Progenitor cell of endocrine pancreas (in vitro differentiated cells): ENCODE results near the gene SLC25A46. TPM values are rescaled to one million over a fixed set of nuclear protein-coding genes. Genes with fewer than 3 reads are reported as not detected.
A peak's percentile ranks its signal among the peaks of the same experiment; 100 is the strongest.
"Not testable (repeated sequence)": the region's sequence is repeated elsewhere in the genome, so short reads cannot be mapped to it uniquely, and the experiment has no call there.

Experiments used
- DNase-seq: peaks from one replicate; pipeline ENCODE4 v3.0.0; 2021; ENCODE audit warnings: low spot score; ENCODE audit not compliant: unreplicated experiment
- H3K27ac Mint-ChIP-seq: 2 replicates; pipeline ENCODE4 v1.8.0; 2021; ENCODE audit warnings: mild to moderate bottlenecking, moderate library complexity, mixed read lengths
- H3K27me3 Mint-ChIP-seq: 2 replicates; pipeline ENCODE4 v1.8.0; 2021; ENCODE audit warnings: mixed read lengths
- H3K36me3 Mint-ChIP-seq: 2 replicates; pipeline ENCODE4 v1.8.0; 2022; ENCODE audit warnings: mixed read lengths; ENCODE audit not compliant: insufficient read depth
- H3K4me1 Mint-ChIP-seq: 2 replicates; pipeline ENCODE4 v1.8.0; 2021; ENCODE audit warnings: low read depth, mixed read lengths
- H3K4me3 Mint-ChIP-seq: 2 replicates; pipeline ENCODE4 v1.8.0; 2021; ENCODE audit warnings: low read depth, mild to moderate bottlenecking, moderate library complexity, mixed read lengths
- H3K9me3 Mint-ChIP-seq: 2 replicates; pipeline ENCODE4 v1.8.0; 2021; ENCODE audit warnings: low read depth, mixed read lengths
- long read RNA-seq: library from polyadenylated mRNA; unstranded; transcript quantifications from one replicate; pipeline ENCODE4 v2.0.0, GENCODE V29; 2020
- total RNA-seq: library from RNA; stranded (reverse); gene quantifications from 2 replicates; pipeline ENCODE4 v1.2.1, GENCODE V29; 2021
- TF ChIP-seq, protein P1 (sequence below): fragments of 200-600 bp; sonication (generic); IDR thresholded peaks from one replicate; pipeline ENCODE4 v1.5.0; 2021; ENCODE audit warnings: antibody characterized with exemption, mild to moderate bottlenecking; ENCODE audit not compliant: unreplicated experiment

SLC25A46 gene
- total RNA-seq, result 42.0 and 42.1 TPM in 2 replicates
- long read RNA-seq, transcript SLC25A46-201 (8 exons, 2,385 nt), result major isoform, 73 of 84 reads
- long read RNA-seq, partial matches to known transcripts, result 1 of 84 reads
- long read RNA-seq, other reads (novel, unspliced or antisense), result 10 of 84 reads

DNA sequence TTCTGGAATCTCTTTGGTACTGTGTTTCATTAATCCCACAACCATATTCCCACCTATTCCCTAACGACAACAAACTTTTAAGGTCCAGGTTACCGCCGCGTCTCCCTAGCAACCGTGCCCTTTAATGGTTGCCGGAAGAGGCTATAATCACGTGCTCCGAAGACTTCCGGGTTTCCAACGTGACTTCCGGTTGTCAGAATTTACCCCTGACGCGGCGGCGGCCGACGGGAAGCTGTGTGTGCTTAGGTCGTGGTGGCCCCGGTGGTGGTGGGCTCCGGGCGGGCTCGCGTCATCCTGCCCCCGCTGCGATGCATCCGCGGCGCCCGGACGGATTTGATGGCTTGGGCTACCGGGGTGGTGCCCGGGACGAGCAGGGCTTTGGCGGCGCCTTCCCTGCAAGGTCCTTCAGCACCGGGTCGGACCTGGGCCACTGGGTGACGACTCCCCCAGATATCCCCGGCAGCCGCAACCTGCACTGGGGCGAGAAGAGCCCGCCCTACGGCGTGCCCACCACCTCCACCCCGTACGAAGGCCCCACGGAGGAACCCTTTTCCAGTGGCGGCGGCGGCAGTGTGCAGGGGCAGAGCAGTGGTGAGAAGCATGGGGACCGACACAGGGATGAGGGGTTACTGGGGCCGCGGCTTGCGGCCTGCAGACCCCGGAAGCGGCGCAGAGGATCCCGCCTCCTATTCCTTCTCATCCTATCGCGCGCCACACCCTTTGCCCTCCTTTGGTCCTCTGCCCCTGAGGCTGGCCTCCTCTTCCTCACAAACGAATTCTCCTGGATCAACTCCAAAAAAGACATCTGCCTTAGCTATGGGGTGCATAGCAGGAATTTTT lies at the start of gene SLC25A46:
SLC25A46 (plus strand) TSS at position 196 of the 840 bp plus-strand sequence; CDS start at position 309, 113 bp downstream.
- Mint-ChIP-seq H3K9me3 (no peaks in the 10 kb centered on the region), H3K36me3 (no peaks in the 10 kb centered on the region), H3K27me3 (peaks cover 8% of the 10 kb centered on the region), H3K4me3 (peak within 1 kb of the TSS; percentile 95), H3K4me1 (peaks cover 10% of the 10 kb centered on the region), H3K27ac (peak within 1 kb of the TSS; percentile 92)
- TF ChIP-seq, protein P1, sequence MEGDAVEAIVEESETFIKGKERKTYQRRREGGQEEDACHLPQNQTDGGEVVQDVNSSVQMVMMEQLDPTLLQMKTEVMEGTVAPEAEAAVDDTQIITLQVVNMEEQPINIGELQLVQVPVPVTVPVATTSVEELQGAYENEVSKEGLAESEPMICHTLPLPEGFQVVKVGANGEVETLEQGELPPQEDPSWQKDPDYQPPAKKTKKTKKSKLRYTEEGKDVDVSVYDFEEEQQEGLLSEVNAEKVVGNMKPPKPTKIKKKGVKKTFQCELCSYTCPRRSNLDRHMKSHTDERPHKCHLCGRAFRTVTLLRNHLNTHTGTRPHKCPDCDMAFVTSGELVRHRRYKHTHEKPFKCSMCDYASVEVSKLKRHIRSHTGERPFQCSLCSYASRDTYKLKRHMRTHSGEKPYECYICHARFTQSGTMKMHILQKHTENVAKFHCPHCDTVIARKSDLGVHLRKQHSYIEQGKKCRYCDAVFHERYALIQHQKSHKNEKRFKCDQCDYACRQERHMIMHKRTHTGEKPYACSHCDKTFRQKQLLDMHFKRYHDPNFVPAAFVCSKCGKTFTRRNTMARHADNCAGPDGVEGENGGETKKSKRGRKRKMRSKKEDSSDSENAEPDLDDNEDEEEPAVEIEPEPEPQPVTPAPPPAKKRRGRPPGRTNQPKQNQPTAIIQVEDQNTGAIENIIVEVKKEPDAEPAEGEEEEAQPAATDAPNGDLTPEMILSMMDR, result no peak
- peak; percentile 68 for DNase-seq

DNA sequence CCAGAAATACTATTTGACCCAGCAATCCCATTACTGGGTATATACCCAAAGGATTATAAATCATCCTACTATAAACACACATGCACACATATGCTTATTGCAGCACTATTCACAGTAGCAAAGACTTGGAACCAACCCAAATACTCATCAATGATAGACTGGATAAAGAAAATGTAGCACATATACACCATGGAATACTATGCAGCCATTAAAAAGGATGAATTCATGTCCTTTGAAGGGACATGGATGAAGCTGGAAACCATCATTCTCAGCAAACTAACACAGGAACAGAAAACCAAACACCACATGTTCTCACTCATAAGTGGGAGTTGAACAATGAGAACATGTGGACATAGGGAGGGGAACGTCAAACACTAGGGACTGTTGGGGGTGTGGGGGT lies 48.2 kb upstream of the SLC25A46 start:
- H3K4me3 Mint-ChIP-seq, H3K9me3 Mint-ChIP-seq, H3K4me1 Mint-ChIP-seq, H3K27me3 Mint-ChIP-seq, H3K36me3 Mint-ChIP-seq, H3K27ac Mint-ChIP-seq, DNase-seq: not testable (repeated sequence)

DNA sequence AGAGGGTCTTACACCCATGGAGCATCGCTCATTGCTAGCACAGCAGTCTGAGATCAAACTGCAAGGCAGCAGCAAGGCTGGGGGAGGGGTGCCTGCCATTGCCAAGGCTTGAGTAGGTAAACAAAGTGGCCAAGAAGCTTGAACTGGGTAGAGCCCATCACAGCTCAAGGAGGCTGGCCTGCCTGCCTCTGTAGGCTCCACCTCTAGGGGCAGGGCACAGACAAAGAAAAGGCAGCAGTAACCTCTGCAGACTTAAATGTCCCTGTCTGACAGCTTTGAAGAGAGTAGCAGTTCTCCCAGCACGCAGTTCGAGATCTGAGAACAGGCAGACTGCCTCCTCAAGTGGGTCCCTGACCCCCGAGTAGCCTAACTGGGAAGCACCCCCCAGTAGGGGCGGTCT lies 46.1 kb upstream of the SLC25A46 start:
- H3K4me1 Mint-ChIP-seq, H3K36me3 Mint-ChIP-seq, H3K27ac Mint-ChIP-seq, H3K9me3 Mint-ChIP-seq, H3K27me3 Mint-ChIP-seq, DNase-seq, H3K4me3 Mint-ChIP-seq: not testable (repeated sequence)

DNA sequence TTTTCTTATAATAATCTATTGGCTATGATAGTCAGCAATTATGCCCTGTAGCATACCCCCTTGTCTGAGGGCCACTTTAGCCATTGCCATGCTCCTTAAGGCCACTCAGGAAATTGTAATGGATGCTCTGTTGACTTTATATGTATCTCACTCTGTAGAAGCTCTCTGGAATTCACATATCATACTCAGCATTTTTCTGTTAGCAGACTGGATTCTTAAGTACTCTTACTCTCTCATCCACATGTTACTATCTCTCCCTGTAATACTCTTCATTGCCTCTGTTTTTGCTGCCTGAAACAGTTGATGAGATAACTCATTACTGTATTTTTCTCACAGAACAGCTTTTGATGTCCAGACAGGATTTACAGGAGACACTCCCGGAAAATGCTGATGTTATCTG lies 36.5 kb upstream of the SLC25A46 start:
- no peak overlapping the region for H3K4me3 Mint-ChIP-seq
- no peak for DNase-seq
- no peaks in the 10 kb centered on the region for H3K9me3 Mint-ChIP-seq
- H3K36me3 Mint-ChIP-seq, result no peaks in the 10 kb centered on the region
- no peaks in the 10 kb centered on the region for H3K27me3 Mint-ChIP-seq
- no peaks in the 10 kb centered on the region for H3K4me1 Mint-ChIP-seq
- no peak overlapping the region for H3K27ac Mint-ChIP-seq
- TF ChIP-seq, protein P1, result no peak

DNA sequence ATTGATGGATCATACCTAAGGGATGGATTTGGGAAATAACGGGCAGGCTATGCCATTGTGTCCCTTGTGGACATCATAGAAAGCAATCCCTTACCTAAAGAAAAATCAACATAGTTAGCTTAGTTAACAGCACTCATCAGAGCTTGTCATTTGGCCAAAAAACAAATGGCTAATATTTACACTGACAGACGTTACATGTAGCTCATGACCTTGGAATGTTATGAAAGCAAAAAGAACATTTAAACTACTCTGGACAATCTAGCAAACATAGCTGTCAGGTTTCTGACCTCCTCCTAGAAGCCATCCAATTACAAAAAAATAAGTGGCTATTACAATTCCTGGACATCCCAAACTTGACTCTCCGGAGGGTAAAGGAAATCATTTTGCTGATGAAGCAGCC lies 36.1 kb upstream of the SLC25A46 start:
- DNase-seq, result no peak
- Mint-ChIP-seq H3K4me3 (no peak overlapping the region), H3K4me1 (no peaks in the 10 kb centered on the region), H3K27me3 (no peaks in the 10 kb centered on the region), H3K27ac (no peak overlapping the region), H3K36me3 (no peaks in the 10 kb centered on the region), H3K9me3 (no peaks in the 10 kb centered on the region)
- TF ChIP-seq, protein P1, result no peak

DNA sequence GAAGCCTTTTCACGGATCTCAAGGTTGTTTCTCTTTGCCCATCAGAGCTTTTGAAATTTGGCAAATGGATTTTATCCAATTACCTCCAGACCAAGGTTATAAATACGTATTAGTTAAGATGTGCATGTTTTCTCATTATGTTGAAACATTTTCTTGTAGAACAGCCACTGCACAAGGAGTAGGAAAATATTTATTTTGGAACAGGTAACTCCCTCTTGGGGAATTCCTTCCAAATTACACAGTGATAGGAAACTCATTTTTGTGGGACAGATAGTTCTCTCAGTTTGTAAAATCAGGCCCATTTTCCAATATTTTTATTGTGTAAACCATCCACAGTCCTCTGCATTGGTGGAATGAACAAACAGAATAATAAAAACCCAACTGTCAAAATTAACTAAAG lies 35.3 kb upstream of the SLC25A46 start:
- H3K4me1 Mint-ChIP-seq, result no peaks in the 10 kb centered on the region
- H3K4me3 Mint-ChIP-seq, result no peak overlapping the region
- H3K27me3 Mint-ChIP-seq, result no peaks in the 10 kb centered on the region
- TF ChIP-seq, protein P1, result no peak
- no peak overlapping the region for H3K27ac Mint-ChIP-seq
- DNase-seq, result no peak
- H3K36me3 Mint-ChIP-seq, result no peaks in the 10 kb centered on the region
- no peaks in the 10 kb centered on the region for H3K9me3 Mint-ChIP-seq
